GM12892 (cell line): ENCODE measurements around the gene RPL32.
A peak's percentile ranks its signal among the peaks of the same experiment; 100 is the strongest.
"Not testable (repeated sequence)": the region's sequence is repeated elsewhere in the genome, so short reads cannot be mapped to it uniquely, and the experiment has no call there.

Source experiments
- DNase-seq: peaks from one replicate; pipeline ENCODE4 v3.0.0; 2011; ENCODE audit not compliant: insufficient read length
- FAIRE-seq: peaks from 2 replicates; lab custom pipeline; 2011; peaks lifted over from hg19 to GRCh38; lab: Jason Lieb, UNC
- POLR2A ChIP-seq: IDR thresholded peaks from 2 replicates; pipeline ENCODE4 v1.6.1; 2011; ENCODE audit warnings: low read depth, low read length, control low read depth
- POLR2AphosphoS5 ChIP-seq: IDR thresholded peaks from 2 replicates; pipeline ENCODE4 v1.6.1; 2011; ENCODE audit warnings: low read depth, low read length, control low read depth
- TAF1 ChIP-seq: IDR thresholded peaks from 2 replicates; pipeline ENCODE4 v1.6.1; 2011; ENCODE audit warnings: low read depth, mild to moderate bottlenecking, control low read depth, low read length, borderline replicate concordance

Gene RPL32

DNA sequence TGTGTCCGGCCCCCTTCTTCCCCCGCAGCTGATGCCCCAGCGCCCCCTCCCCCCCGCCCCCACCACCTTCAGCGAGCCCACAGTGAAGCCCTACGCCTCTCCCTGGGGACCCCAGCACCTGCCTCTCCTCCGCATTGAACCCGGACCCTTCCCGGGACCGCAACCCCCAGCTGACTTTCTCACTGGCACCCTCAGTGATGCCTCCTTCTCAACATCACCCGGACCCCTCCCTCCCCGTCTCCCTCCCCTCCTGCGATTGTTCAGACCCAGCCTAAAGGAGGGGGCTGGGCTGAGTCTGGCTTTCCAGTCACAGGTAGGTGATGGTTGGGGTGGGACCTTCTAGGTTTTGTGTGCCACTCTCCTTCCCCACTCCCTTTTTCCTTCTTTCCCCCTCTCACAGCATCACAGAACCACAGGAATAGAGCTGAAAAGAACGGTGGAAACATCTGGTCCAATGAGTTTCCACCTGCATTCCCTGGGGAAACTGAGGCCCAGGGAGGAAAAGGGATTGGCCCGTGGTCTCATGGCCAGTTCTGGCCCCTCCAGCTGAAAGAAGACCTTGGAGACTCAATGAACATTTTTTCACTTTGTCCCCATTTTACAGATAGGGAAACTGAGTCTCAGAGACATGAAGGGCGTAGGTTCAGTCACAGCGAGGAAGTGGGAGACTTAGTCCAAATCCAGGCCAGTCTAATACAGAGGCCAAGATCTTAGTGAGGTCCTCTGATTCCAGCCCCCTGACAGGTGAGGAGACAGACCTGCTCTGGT, 44.1 kb downstream of the RPL32 start:
- TF ChIP-seq TAF1 (no peak), POLR2A (no peak), POLR2AphosphoS5 (no peak)
- DNase-seq: no peak
- no peak for FAIRE-seq

DNA sequence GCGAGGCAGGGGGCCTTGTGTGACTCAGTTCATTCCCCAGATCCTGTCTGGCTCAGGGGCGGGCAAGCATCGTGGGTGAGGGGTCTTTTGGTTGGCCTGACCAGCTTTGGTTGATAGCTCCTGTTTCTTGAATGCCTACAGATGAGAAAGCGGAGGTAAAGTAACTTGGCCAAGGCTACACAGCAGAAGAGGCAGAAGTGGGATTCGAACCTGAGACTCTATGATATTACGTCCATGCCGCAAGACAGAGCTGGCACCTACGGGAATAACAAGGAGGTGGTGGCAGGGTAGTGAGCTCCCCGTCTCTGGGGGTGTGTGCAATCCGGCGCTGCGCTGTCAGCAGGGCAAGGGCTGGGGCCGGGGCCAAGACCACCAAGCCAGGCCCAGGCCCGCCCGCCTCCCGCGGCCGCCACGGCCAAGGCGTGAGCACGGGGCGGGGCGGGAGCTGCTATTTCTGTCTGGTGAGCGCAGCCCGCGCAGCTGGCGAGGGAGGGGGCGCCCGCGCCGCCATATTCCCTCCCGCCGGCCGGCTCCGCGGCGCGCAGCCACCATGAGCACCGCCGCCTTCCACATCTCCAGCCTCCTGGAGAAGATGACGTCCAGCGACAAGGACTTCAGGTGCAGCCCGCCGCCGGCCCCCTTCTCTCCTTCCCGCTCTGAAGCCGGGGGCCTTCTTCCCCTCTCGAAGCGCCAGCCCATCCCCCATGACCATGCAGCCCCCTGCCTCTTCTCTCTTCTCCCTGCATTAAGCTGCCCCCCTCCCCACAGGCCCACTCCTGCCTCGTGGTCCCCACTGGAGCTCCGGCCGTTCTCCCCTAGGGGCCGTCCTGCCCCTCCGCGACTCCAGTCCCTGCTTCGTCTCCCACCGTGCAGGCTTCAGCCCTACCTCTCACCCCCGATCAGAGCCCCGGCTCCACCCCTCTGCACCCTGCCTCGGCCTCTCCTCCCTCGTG, 44.9 kb downstream of the RPL32 start, which contains the start of gene CAND2:
TSS of gene CAND2 (plus strand) at position 510 of the 953 bp plus-strand sequence. CDS start at position 551, 41 bp downstream.
- TF ChIP-seq POLR2AphosphoS5: no peak
- DNase-seq (no peak), FAIRE-seq (no peak)

DNA sequence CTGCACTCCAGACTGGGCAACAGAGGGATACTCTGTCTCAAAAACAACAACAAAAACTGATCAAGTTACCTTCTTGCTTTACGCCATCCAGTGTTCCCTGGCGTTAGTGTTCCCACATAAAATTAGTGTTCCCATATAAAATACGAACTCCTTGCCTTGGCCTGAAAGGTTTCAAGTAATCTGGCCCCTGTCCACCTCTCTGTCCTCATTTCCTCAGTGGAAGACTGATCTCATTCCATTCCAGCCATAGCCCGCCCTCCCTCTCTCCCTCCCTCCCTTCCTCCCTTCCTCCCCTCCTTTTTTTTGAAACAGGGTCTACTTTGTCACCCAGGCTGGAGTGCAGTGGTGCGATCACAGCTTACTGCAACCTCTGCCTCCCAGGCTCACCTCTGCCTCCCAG, 47.7 kb downstream of the RPL32 start:
- TF ChIP-seq POLR2A: no peak
- no peak for TF ChIP-seq POLR2AphosphoS5
- TF ChIP-seq TAF1: no peak
- DNase-seq: no peak
- no peak for FAIRE-seq

DNA sequence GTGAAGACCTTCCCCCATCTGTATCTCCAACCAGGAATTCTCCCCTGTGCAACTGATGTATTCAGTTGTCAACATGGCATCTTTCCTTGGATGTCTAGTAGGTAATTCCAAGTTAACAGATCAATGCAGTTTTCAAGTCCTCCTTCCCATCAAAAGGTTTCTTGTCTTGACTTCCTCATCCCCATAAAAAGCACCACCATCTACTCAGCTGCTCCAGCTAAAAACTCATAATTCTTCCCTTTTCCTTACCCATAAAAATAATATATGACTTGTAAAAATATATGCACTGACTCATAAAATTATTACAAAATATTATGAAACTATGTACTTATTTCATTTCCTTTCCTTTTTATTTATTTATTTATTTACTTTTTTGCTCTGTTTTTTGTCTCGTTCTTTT, 49.9 kb downstream of the RPL32 start:
- DNase-seq (no peak), FAIRE-seq (no peak)
- TF ChIP-seq POLR2A: no peak
- no peak for TF ChIP-seq POLR2AphosphoS5
- no peak for TF ChIP-seq TAF1

DNA sequence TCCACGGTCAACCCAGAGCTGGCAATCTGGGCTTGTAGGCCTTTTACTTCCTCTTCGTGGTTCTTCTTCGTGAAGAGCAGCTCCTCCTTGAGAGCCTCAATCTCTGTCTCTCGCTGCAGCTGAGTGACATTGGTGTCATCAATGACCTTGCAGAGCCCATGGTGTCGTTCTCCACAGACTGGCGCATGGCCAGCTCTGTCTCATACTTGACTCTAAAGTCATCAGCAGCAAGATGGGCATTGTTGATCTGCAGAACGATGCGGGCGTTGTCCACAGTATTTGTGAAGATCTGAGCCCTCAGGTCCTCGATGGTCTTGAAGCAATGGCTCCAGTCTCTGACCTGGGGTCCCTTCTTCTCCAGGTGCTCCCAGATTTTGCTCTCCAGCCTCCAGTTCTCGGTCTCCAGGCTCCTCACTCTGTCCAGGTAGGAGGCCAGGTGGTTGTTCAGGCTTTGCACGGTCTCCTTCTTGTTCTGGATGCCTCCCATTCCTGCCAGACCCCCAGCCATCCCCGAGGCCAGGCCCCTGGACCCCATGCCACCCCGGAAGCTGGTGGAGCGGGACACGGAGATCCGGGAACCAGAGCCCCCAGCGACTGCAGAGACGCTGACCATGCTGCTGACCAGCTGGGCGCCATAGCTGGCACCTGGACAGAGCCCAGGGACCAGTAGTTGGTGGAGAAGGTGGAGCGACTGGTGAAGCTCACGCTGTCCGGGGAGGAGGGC, 53.2 kb downstream of the RPL32 start:
- FAIRE-seq, DNase-seq: not testable (repeated sequence)

DNA sequence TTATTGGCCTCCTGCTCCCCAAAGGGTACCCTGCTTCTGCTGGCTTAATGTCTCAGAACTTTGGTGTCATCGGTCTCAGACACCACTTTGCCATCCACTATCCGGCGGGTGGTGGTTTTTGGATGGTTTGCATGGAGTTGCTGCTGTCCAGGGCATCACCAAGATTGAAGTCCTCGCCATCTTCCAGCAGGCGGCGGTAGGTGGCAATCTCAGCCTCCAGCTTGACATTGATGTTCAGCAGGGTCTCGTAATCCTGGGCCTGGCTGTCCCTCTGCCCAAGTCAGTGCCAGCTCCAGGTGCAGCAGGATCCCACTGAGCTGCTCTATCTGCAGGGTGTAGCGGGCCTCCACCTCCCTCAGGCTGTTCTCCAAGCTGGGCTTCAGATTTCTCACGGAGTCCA, 54.0 kb downstream of the RPL32 start:
- FAIRE-seq: peak; percentile 48
- DNase-seq: not testable (repeated sequence)

DNA sequence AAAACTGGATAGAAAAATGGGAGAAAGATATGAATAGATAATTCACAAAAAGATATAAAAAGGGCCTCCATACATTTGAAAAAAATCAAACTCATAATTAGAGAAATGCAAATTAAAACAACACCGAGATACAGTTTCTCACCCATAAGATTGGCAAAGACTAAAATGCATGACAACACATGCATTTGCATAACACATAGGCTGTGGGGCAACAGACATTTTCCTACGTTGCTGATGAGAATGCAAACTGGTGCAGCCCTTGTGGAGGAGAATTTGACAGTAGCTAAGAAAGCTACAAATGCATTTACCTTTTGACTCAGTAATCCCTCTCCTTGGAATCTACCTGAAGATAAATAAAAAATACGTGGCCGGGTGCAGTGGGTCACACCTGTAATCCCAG, 56.3 kb downstream of the RPL32 start:
- DNase-seq (no peak), FAIRE-seq (no peak)
- no peak for TF ChIP-seq POLR2A
- no peak for TF ChIP-seq TAF1
- TF ChIP-seq POLR2AphosphoS5: no peak
